ENCODE data around the gene DPYD.

DPYD gene

GRCh38 chr1:97603218-97603617 is 317.6 kb downstream of the DPYD start:
- DNase-seq, result no peak

GRCh38 chr1:97599447-97599846 is 321.4 kb downstream of the DPYD start:
- no peak for DNase-seq

GRCh38 chr1:97593192-97593591 is 327.6 kb downstream of the DPYD start:
- DNase-seq, result no peak

- DNase-seq, result no peak
These were observed 332.1 kb downstream of the DPYD start for GRCh38 chr1:97588772-97589171.

- no peak for DNase-seq
These were observed 339.2 kb downstream of the DPYD start for GRCh38 chr1:97581614-97582051.

GRCh38 chr1:97577613-97578012 is 343.2 kb downstream of the DPYD start:
- no peak for DNase-seq

- no peak for DNase-seq
These were observed 347.3 kb downstream of the DPYD start for GRCh38 chr1:97573553-97573952.

- no peak for DNase-seq
These were observed 348.3 kb downstream of the DPYD start for GRCh38 chr1:97572561-97572960.

GRCh38 chr1:97571760-97572159 is 349.1 kb downstream of the DPYD start:
- no peak for DNase-seq

GRCh38 chr1:97570691-97571090 is 350.1 kb downstream of the DPYD start:
- no peak for DNase-seq

GRCh38 chr1:97567000-97567749 is 353.7 kb downstream of the DPYD start:
- no peak for DNase-seq

- DNase-seq, result no peak
These were observed 354.9 kb downstream of the DPYD start for GRCh38 chr1:97565886-97566285.

- DNase-seq, result no peak
These were observed 356.9 kb downstream of the DPYD start for GRCh38 chr1:97563926-97564325.

- DNase-seq, result no peak
These were observed 358.8 kb downstream of the DPYD start for GRCh38 chr1:97562081-97562480.

GRCh38 chr1:97560714-97561113 is 360.1 kb downstream of the DPYD start:
- DNase-seq, result no peak

GRCh38 chr1:97553971-97554370 is 366.9 kb downstream of the DPYD start:
- DNase-seq, result no peak

- no peak for DNase-seq
These were observed 369.7 kb downstream of the DPYD start for GRCh38 chr1:97551113-97551512.

GRCh38 chr1:97545446-97545845 is 375.4 kb downstream of the DPYD start:
- DNase-seq, result no peak

GRCh38 chr1:97540346-97540888 is 380.4 kb downstream of the DPYD start:
- no peak for DNase-seq

- no peak for DNase-seq
These were observed 382.7 kb downstream of the DPYD start for GRCh38 chr1:97538113-97538512.

GRCh38 chr1:97533358-97533757 is 387.5 kb downstream of the DPYD start:
- DNase-seq, result no peak

- DNase-seq, result no peak
These were observed 391.2 kb downstream of the DPYD start for GRCh38 chr1:97529600-97529999.

GRCh38 chr1:97524211-97524610 is 396.6 kb downstream of the DPYD start:
- DNase-seq, result no peak

GRCh38 chr1:97516588-97516987 is 404.2 kb downstream of the DPYD start:
- no peak for DNase-seq

GRCh38 chr1:97508653-97509218 is 412.1 kb downstream of the DPYD start:
- DNase-seq, result no peak
